GM12865 (cell line): ENCODE measurements around the gene USP31.

Experiments
- DNase-seq: peaks from one replicate; pipeline ENCODE4 v3.0.0; 2010; ENCODE audit warnings: low read depth
- H3K4me3 ChIP-seq: 2 replicates; pipeline ENCODE4 v1.5.1; 2011; ENCODE audit warnings: mild to moderate bottlenecking, low read depth, low read length, control low read depth
- TF ChIP-seq, protein P1 (sequence below): IDR thresholded peaks from 2 replicates; pipeline ENCODE4 v1.5.1; 2011; ENCODE audit warnings: low read length, control low read depth, low read depth, inconsistent platforms; ENCODE audit not compliant: insufficient read depth; ENCODE audit errors: missing control alignments

The USP31 gene

DNA sequence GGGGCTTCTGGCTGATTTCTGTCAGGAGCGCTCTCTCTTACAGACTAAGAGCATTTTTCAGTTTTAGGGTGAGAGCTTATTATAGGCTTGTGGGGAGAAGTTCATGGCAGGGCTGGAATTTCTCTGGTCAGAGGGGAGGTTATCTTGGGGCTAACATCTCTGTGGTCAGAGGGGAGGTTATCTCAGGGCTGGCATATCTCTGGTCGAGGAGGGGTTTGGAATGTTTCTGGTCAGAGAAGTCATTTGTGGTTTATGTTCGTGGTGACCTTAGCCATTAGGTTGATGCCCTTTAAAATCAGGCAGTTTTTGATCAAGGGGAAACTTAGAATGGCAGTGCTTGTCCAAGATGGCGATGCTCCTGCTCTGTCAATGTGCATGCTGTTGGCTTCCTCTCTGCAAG, 10.8 kb upstream of the USP31 start:
- TF ChIP-seq, protein P1, sequence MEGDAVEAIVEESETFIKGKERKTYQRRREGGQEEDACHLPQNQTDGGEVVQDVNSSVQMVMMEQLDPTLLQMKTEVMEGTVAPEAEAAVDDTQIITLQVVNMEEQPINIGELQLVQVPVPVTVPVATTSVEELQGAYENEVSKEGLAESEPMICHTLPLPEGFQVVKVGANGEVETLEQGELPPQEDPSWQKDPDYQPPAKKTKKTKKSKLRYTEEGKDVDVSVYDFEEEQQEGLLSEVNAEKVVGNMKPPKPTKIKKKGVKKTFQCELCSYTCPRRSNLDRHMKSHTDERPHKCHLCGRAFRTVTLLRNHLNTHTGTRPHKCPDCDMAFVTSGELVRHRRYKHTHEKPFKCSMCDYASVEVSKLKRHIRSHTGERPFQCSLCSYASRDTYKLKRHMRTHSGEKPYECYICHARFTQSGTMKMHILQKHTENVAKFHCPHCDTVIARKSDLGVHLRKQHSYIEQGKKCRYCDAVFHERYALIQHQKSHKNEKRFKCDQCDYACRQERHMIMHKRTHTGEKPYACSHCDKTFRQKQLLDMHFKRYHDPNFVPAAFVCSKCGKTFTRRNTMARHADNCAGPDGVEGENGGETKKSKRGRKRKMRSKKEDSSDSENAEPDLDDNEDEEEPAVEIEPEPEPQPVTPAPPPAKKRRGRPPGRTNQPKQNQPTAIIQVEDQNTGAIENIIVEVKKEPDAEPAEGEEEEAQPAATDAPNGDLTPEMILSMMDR = no peak
- no peak overlapping the region for H3K4me3 ChIP-seq
- no peak for DNase-seq

DNA sequence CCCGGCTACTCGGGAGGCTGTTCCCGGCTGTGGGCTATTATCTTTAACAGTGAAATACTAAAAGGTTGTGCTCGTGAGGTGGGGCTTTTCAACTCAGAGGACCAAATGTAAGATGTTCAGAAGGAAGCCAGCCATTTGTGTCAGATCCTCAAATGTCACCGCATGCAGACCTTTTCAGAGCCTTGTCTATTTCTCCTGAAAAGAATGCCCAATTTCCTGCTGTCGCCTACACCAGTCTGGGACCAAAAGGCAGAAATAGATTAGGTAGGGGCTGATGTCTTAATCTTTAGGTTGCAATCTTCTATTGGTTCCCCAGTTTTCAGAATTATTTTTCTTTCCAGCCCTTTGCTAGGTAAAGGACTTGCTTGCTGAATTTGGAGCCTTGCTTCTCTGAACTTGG, 8.9 kb upstream of the USP31 start:
- no peak overlapping the region for H3K4me3 ChIP-seq

DNA sequence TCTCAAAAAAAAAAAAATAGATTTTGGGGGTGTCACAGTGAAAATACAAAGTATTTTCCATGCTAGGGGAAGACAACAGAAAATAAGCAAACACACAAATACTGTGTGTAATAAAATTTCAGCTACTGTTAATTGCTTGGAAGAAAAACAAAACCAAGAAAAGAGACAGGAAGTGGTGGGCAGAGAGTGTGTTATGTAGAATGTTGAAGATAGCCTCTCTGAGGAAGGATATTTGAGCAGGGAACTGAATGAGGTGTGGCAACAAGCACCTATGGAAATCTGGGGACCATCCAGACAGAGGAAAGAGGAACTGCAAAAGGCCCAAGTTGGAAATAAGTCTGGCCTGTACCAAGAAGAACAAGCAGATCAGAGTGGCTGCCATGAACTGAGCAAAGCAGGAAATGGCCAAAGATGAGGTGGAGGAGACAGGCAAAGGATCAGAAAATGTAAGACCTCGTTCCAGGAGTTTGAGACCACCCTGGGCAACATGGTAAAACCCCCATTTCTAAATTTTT, 7.8 kb upstream of the USP31 start:
- DNase-seq = no peak
- TF ChIP-seq, protein P1 = no peak
- no peak overlapping the region for H3K4me3 ChIP-seq

More for the DNA sequence above, 8.9 kb upstream of the USP31 start:
- no peak for DNase-seq
- TF ChIP-seq, protein P1 = no peak

DNA sequence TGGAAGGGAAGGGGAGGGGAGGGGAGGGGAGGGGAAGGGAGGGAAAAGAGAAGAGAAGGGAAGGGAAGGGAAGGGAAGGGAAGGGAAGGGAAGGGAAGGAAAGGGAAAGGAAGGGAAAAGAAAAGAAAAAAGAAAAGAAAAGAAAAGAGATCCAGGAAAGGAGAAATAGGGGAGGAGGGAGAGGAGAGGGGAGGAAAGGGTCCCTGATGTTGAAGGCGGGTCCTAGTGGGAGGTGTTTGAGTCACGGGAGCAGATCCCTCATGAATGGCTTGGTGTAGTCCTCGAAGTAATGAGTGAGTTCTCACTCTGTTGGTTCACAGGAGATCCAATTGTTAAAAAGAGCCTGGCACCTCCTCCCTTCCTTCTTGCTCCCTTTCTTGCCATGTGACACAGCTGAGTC, 6.9 kb upstream of the USP31 start:
- DNase-seq = no peak
- TF ChIP-seq, protein P1 = no peak
- H3K4me3 ChIP-seq = no peak overlapping the region

DNA sequence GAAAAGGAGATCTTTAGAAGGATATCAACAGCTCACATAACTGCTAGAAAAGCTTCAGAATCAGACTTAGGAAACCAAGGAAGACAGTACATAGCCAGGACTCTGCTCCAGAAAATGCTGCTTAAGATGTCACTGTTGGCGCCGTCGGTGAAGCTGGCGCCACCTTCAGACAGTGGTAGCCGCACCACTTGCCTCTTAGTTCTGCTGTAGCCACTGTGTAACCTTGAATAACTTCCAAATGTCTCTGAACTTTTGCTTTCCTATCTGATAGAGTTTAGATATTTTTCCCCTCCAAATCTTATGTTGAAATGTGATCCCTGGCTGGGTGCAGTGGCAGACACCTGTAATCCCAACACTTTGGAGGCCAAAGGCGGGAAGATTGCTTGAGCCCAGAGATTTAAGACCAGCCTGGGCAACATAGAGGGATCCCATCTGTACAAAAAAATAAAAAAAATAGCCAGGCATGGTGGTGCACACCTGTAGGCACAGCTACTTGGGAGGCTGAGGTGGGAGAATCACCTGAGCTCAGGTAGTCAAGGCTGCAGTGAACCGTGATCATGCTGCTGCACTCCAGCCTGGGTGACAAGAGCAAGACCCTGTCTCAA, 6.3 kb upstream of the USP31 start:
- no peak overlapping the region for H3K4me3 ChIP-seq
- peak; percentile 22 for DNase-seq
- TF ChIP-seq, protein P1 = peak; percentile 23

DNA sequence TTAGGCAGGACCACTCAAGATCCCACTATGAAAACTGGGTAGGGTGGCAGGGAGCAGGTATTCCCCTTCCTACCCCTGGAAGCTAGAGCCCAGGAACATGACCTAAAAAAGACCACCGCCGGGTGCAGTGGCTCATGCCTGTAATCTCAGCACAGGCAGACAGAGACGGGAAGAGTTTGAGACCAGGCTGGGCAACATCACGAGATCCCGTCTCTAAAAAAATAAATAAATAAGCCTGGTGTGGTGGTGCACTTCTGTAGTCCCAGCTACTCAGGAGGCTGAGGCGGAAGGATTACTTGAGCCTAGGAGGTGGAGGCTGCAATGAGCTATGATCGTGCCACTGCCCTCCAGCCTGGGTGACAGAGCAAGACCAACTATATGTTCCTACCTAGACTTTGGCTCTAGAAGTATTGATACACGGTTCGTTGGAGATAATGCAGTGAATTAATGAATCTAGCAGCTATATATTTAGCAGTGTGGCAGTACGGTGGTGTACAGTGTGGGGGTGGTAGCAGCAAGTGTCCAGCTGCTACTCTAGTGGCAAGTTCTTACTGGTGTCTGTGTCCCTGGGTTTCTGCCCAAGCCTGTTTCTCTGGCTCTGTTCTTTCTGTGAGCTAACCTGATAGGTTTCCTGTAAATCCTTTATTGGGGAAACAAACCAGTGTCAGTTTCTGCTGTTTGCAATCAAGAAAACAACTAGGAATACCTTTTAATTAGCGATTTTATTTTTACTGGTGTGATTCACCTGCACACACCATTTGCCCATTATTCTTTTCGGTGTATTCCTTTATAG, 3.3 kb upstream of the USP31 start:
- TF ChIP-seq, protein P1 = no peak
- no peak overlapping the region for H3K4me3 ChIP-seq
- no peak for DNase-seq
